ENCODE results near the gene TNNT2. TPM values are rescaled to one million over a fixed set of nuclear protein-coding genes. Genes with fewer than 3 reads are reported as not detected.

The TNNT2 gene
- total and polyA plus RNA-seq, 2 of the 13 experiments (the other 11 are each of a cell fraction or from before 2014, with no cell fraction given), result 0.20 to 0.63 TPM

- peaks cover 8% of the 10 kb centered on the region for H4K20me1 ChIP-seq (ENCODE audit: insufficient read depth, low read length)
- peaks cover 24% of the 10 kb centered on the region for H3K4me1 ChIP-seq (ENCODE audit: insufficient read depth, low read length)
- H3K4me3 ChIP-seq (replicated peaks in 1 of 3; ENCODE audit: insufficient read depth in 1 of 3, low read depth in 2 of 3, low read length in 3 of 3), result no peak overlapping the region
- ChIA-PET POLR2A (interaction anchor here (2.9 kb wide), 1 partner anchor 15 kb away, joined by 15 read pairs; no protein-coding TSS in a partner anchor), CTCF (ENCODE audit: low intra/inter-chr PET ratio, low total read pairs) (no interaction called here)
- in situ Hi-C loops (cut with HindIII; ENCODE audit: extremely low pct_ligation_motif_present, low pct_unique_long_range_greater_than_20kb) (no loop called here), intact Hi-C loops (cut with micrococcal nuclease; ENCODE audit: unreplicated experiment) (no loop called here)
- no peak for DNase-seq (ENCODE audit: low spot score)
- peaks cover 12 to 24% of the 10 kb centered on the region in 2 experiments; a peak in 4 of 5 replicates for H3K36me3 ChIP-seq (replicated peaks in 1 of 2; ENCODE audit: control insufficient read depth in 1 of 2, insufficient read depth in 2 of 2, low read length in 2 of 2)
- no peaks in the 10 kb centered on the region for H3K27me3 ChIP-seq (ENCODE audit: control insufficient read depth in 1 of 2, insufficient read depth in 2 of 2, low read length in 2 of 2)
- H3K79me2 ChIP-seq (ENCODE audit: insufficient read depth, low read length), result peaks cover 23% of the 10 kb centered on the region
- H3K27ac ChIP-seq (ENCODE audit: extremely low read length, insufficient read depth, low read length), result no peak overlapping the region
- no peak overlapping the region for H3K9ac ChIP-seq (ENCODE audit: insufficient read depth, low read depth, low read length)
- no peaks in the 10 kb centered on the region for H3K9me3 ChIP-seq (ENCODE audit: low read length)
- TF ChIP-seq PCBP1 (IDR thresholded peaks at IDR 0.05; ENCODE audit: borderline replicate concordance, low read depth, low read length), result no peak
- TF ChIP-seq ZNF781 (CRISPR knock-in tag; IDR thresholded peaks at IDR 0.05; ENCODE audit: borderline replicate concordance, not compliant biosample characterization), result no peak
- TF ChIP-seq HNRNPK (IDR thresholded peaks at IDR 0.05; ENCODE audit: low read depth, low read length, poor library complexity, severe bottlenecking), result no peak
- no peak for TF ChIP-seq ETV6 (CRISPR knock-in tag; conservative IDR thresholded peaks at IDR 0.05)
- no peak for TF ChIP-seq ZBTB25 (CRISPR knock-in tag; IDR thresholded peaks at IDR 0.05)
- TF ChIP-seq RBAK (CRISPR knock-in tag; IDR thresholded peaks at IDR 0.05), result no peak
- no peak for TF ChIP-seq ZNF280D (CRISPR knock-in tag; IDR thresholded peaks at IDR 0.05)
- no peak for TF ChIP-seq ZKSCAN8 (CRISPR knock-in tag; IDR thresholded peaks at IDR 0.05; ENCODE audit: borderline replicate concordance)
- no peak overlapping the region for H3K4me2 ChIP-seq (ENCODE audit: low read depth, low read length)
- 92% methylated on average over 1 of the region's 1 CpG for WGBS (ENCODE audit: low lambda C conversion rate)
- no peak for ATAC-seq
- H2AFZ ChIP-seq (ENCODE audit: low read length), result no peak overlapping the region
- FAIRE-seq, result no peak
- no TSS peak for BruUV-seq (replicated peaks)
Observed at GRCh38 chr1:201391225-201391624, 13.7 kb upstream of the TNNT2 start.
